CD4-positive, alpha-beta memory T cell (primary cell): ENCODE measurements around the gene PAQR5. TPM values are rescaled to one million over a fixed set of nuclear protein-coding genes. Genes with fewer than 3 reads are reported as not detected.

Experiments used
- CTCF ChIA-PET: fragments of 350-600 bp; sonication (Branson Sonifier 250); formaldehyde crosslinking; loops from one replicate; lab custom pipeline; 2021; ENCODE audit warnings: inconsistent platforms; ENCODE audit not compliant: partially characterized antibody; lab: Charles Lee
- POLR2A ChIA-PET: fragments of 350-600 bp; sonication (Branson Sonifier 250); formaldehyde crosslinking; loops from one replicate; lab custom pipeline; 2021; ENCODE audit not compliant: partially characterized antibody; lab: Charles Lee
- DNase-seq, 5 donors: peaks; one replicate each; pipeline versions ENCODE4 v3.0.0 to v3.0.0-alpha.2; 2020 to 2022; ENCODE audit warnings: mixed read lengths in 1 of 5
- H3K27ac ChIP-seq: one replicate; pipeline ENCODE4 v1.7.0; 2013; ENCODE audit warnings: low read depth, low read length
- H3K27me3 ChIP-seq: 2 replicates; pipeline ENCODE4 v1.7.0; 2013; ENCODE audit warnings: mild to moderate bottlenecking, low read length, moderate library complexity; ENCODE audit not compliant: insufficient read depth
- H3K36me3 ChIP-seq: 2 replicates; pipeline ENCODE4 v1.7.0; 2013; ENCODE audit warnings: mild to moderate bottlenecking, low read length, moderate library complexity; ENCODE audit not compliant: insufficient read depth
- H3K4me1 ChIP-seq: 2 replicates; pipeline ENCODE4 v1.7.0; 2013; ENCODE audit warnings: mild to moderate bottlenecking, low read length, moderate library complexity; ENCODE audit not compliant: insufficient read depth
- H3K4me3 ChIP-seq, 2 donors: one replicate each; pipeline ENCODE4 v1.7.0; 2013; ENCODE audit warnings: low read length in 2 of 2, mild to moderate bottlenecking in 1 of 2
- H3K9me3 ChIP-seq, 2 donors: one replicate each; pipeline ENCODE4 v1.7.0; 2013; ENCODE audit warnings: low read length in 2 of 2, control low read depth in 1 of 2; ENCODE audit not compliant: control insufficient read depth in 1 of 2
- H3K27ac Mint-ChIP-seq, 7 donors: one replicate each; pipeline ENCODE4 v1.8.0; 2020 to 2021; ENCODE audit warnings: mixed read lengths in 7 of 7, mild to moderate bottlenecking in 6 of 7, inconsistent platforms in 3 of 7, moderate library complexity in 3 of 7
- H3K27me3 Mint-ChIP-seq, 2 donors: one replicate each; pipeline ENCODE4 v1.8.0; 2020 to 2021; ENCODE audit warnings: mixed read lengths in 2 of 2
- H3K36me3 Mint-ChIP-seq, 2 donors: one replicate each; pipeline ENCODE4 v1.8.0; 2020 to 2021; ENCODE audit warnings: mixed read lengths in 2 of 2, inconsistent platforms in 1 of 2, mild to moderate bottlenecking in 1 of 2
- H3K4me1 Mint-ChIP-seq, 4 donors: one replicate each; pipeline ENCODE4 v1.8.0; 2020 to 2021; ENCODE audit warnings: mixed read lengths in 4 of 4, mild to moderate bottlenecking in 1 of 4
- H3K4me3 Mint-ChIP-seq, 8 donors: one replicate each; pipeline ENCODE4 v1.8.0; 2020 to 2021; ENCODE audit warnings: mixed read lengths in 8 of 8, mild to moderate bottlenecking in 7 of 8, moderate library complexity in 6 of 8, inconsistent platforms in 3 of 8
- H3K9me3 Mint-ChIP-seq, 8 donors: one replicate each; pipeline ENCODE4 v1.8.0; 2020 to 2021; ENCODE audit warnings: mixed read lengths in 8 of 8, mild to moderate bottlenecking in 5 of 8, inconsistent platforms in 3 of 8, moderate library complexity in 1 of 8
- intact Hi-C: fragments of 100-400 bp; cut with micrococcal nuclease; formaldehyde crosslinking; loops from one replicate; pipeline ENCODE4 v1.15.1; 2023
- polyA plus RNA-seq, 2 donors: library from polyadenylated mRNA; unstranded; fragments of 300-500 nt; fragmentation: Illumina TruSeq; gene quantifications; one replicate each; pipeline ENCODE4 v1.2.3, GENCODE V29; 2021
- total RNA-seq, 2 experiments: library from RNA; stranded (reverse); gene quantifications; one replicate each; pipeline ENCODE4 v1.2.3, GENCODE V29; 2021

Gene PAQR5
- total and polyA plus RNA-seq, 4 experiments from 2014 or later, result 0.20 TPM; not detected in 3

- Mint-ChIP-seq H3K27me3 (peaks cover 9 to 12% of the 10 kb centered on the region in 2 donors), H3K36me3 (no peaks in the 10 kb centered on the region), H3K9me3 (no peaks in the 10 kb centered on the region), H3K4me1 (peaks cover 0 to 8% (median 4%) of the 10 kb centered on the region in 4 donors), H3K4me3 (no peak overlapping the region), H3K27ac (no peak overlapping the region)
- DNase-seq, result no peak
- Histone ChIP-seq H3K27ac (no peak overlapping the region), H3K9me3 (no peaks in the 10 kb centered on the region), H3K4me3 (no peak overlapping the region), H3K36me3 (no peaks in the 10 kb centered on the region), H3K4me1 (no peaks in the 10 kb centered on the region), H3K27me3 (no peaks in the 10 kb centered on the region)
- intact Hi-C loops, result no loop called here
- ChIA-PET POLR2A (no interaction called here), CTCF (no interaction called here)
Measured at GRCh38 chr15:69318033-69318432, 19.3 kb downstream of the PAQR5 start.

GRCh38 chr15:69319384-69320375 lies 21.0 kb downstream of the PAQR5 start:
- H3K27me3 ChIP-seq, result no peaks in the 10 kb centered on the region
- ChIA-PET POLR2A (no interaction called here), CTCF (interaction anchor here (0.6 kb wide), 1 partner anchor 432 kb away, joined by 3 read pairs; no protein-coding TSS in a partner anchor)
- intact Hi-C loops, result no loop called here
- Mint-ChIP-seq H3K4me1 (peaks cover 0 to 8% (median 4%) of the 10 kb centered on the region in 4 donors), H3K27ac (no peak overlapping the region), H3K9me3 (no peaks in the 10 kb centered on the region), H3K36me3 (no peaks in the 10 kb centered on the region), H3K4me3 (no peak overlapping the region), H3K27me3 (peaks cover 13 to 14% of the 10 kb centered on the region in 2 donors)
- no peak for DNase-seq
- no peak overlapping the region for H3K27ac ChIP-seq
- no peaks in the 10 kb centered on the region for H3K36me3 ChIP-seq
- no peaks in the 10 kb centered on the region for H3K4me1 ChIP-seq
- no peaks in the 10 kb centered on the region for H3K9me3 ChIP-seq
- no peak overlapping the region for H3K4me3 ChIP-seq

- no peak overlapping the region for H3K27ac ChIP-seq
- Mint-ChIP-seq H3K36me3 (no peaks in the 10 kb centered on the region), H3K27ac (peak overlapping the region in 1 of 7 donors; percentile 39), H3K4me3 (peak overlapping the region in 1 of 8 donors; percentile 37), H3K27me3 (peaks cover 13 to 22% of the 10 kb centered on the region in 2 donors), H3K4me1 (peaks cover 0 to 8% (median 4%) of the 10 kb centered on the region in 4 donors), H3K9me3 (no peaks in the 10 kb centered on the region)
- ChIA-PET CTCF (no interaction called here), POLR2A (no interaction called here)
- DNase-seq, result no peak
- H3K27me3 ChIP-seq, result no peaks in the 10 kb centered on the region
- H3K9me3 ChIP-seq, result no peaks in the 10 kb centered on the region
- H3K4me3 ChIP-seq, result no peak overlapping the region
- no peaks in the 10 kb centered on the region for H3K4me1 ChIP-seq
- intact Hi-C loops, result no loop called here
- no peaks in the 10 kb centered on the region for H3K36me3 ChIP-seq
Measured at GRCh38 chr15:69320977-69321554, 22.4 kb downstream of the PAQR5 start.

DNA sequence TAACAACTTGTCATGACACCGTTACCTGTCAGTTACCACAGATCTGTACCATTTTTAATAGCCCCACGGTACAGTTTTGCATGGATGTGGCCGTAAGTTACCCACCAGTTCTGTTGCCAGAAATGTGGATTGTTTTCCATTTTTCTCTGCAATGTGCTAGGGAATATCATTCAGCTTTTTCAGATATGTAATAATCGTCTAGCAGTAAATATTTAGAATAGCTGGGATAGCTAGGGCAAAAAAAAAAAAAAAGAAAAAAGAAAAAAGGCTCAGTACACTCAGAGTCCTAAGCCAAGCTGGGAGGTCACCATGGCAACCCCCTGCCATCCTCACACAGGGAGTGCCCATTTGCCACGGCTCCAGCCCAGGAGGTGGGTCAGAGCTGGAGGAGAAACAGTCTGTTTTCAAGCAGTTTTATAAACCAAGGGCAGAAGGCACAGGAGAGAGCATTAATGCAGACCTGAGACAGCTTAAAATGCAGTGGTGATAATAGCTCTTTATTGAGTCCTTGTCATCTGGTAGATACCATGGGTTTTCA lies 25.2 kb downstream of the PAQR5 start:
- intact Hi-C loops, result no loop called here
- ChIA-PET CTCF (no interaction called here), POLR2A (no interaction called here)
- no peak overlapping the region for H3K27ac Mint-ChIP-seq
- no peak for DNase-seq
- H3K4me1 Mint-ChIP-seq, result peaks cover 0 to 8% (median 5%) of the 10 kb centered on the region in 4 donors
- no peaks in the 10 kb centered on the region for H3K36me3 ChIP-seq
- no peaks in the 10 kb centered on the region for H3K4me1 ChIP-seq
- H3K27ac ChIP-seq, result no peak overlapping the region
- H3K27me3 Mint-ChIP-seq, result peaks cover 7 to 20% of the 10 kb centered on the region in 2 donors
- H3K4me3 Mint-ChIP-seq, result no peak overlapping the region
- H3K27me3 ChIP-seq, result no peaks in the 10 kb centered on the region
- H3K9me3 Mint-ChIP-seq, result no peaks in the 10 kb centered on the region
- H3K9me3 ChIP-seq, result no peaks in the 10 kb centered on the region
- no peaks in the 10 kb centered on the region for H3K36me3 Mint-ChIP-seq
- H3K4me3 ChIP-seq, result no peak overlapping the region

DNA sequence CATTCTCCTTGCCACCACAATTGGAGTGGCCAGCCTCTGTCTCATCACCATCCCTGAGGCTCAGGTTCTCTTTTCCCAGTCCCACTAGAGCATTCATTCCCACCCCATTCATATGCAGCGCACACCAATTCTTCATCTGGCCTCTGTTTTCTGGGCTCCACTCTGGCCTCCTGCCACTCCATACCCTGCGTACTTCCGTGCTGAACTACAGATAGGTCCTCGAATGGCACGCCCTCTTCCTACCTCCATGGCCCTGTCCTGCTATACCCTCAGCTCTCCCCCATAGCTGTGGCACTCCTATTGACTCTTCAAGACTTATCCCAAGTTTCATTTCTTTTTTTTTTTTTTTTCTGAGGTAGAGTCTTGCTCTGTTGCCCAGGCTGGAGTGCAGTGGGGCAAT lies 25.9 kb downstream of the PAQR5 start:
- POLR2A ChIA-PET, result no interaction called here
- Mint-ChIP-seq H3K4me1 (peaks cover 0 to 8% (median 5%) of the 10 kb centered on the region in 4 donors), H3K4me3 (no peak overlapping the region), H3K36me3 (no peaks in the 10 kb centered on the region), H3K9me3 (no peaks in the 10 kb centered on the region), H3K27me3 (peaks cover 7 to 22% of the 10 kb centered on the region in 2 donors), H3K27ac (no peak overlapping the region)
- Histone ChIP-seq H3K36me3 (no peaks in the 10 kb centered on the region), H3K27me3 (no peaks in the 10 kb centered on the region), H3K4me1 (no peaks in the 10 kb centered on the region), H3K4me3 (no peak overlapping the region), H3K9me3 (no peaks in the 10 kb centered on the region), H3K27ac (no peak overlapping the region)
- CTCF ChIA-PET, result no interaction called here
- no peak for DNase-seq
- intact Hi-C loops, result no loop called here

DNA sequence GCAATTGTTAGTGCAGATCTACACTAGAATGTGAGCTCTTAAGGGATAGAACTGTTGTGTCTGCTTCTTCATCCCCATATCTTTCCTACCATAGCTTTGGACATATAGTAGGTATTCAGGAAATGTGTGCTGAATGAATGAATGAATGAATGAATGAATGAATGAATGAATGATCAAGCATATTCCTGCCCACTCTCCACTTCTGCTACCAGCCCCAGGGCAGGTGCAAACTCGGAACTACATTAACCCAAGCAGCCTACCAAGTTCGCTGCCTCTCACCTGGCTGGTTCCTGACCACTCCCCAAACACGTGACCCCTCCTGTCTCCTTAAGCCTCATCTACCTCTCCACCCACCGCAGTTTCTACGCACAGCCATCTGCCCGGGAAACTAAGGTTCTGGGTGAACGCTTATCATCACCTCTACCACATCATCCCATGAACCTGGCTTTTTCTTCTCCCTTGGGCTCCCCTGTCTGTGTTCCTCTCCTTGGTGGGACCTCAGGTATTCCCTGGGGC lies 26.8 kb downstream of the PAQR5 start:
- CTCF ChIA-PET, result no interaction called here
- intact Hi-C loops, result no loop called here

GRCh38 chr15:69328080-69328479 lies 29.4 kb downstream of the PAQR5 start:
- Mint-ChIP-seq H3K4me3 (no peak overlapping the region), H3K9me3 (no peaks in the 10 kb centered on the region), H3K27me3 (peaks cover 6 to 23% of the 10 kb centered on the region in 2 donors), H3K27ac (no peak overlapping the region), H3K4me1 (peaks cover 0 to 2% (median 0%) of the 10 kb centered on the region in 4 donors), H3K36me3 (no peaks in the 10 kb centered on the region)
- Histone ChIP-seq H3K27me3 (no peaks in the 10 kb centered on the region), H3K4me3 (no peak overlapping the region), H3K4me1 (no peaks in the 10 kb centered on the region), H3K27ac (no peak overlapping the region), H3K36me3 (no peaks in the 10 kb centered on the region), H3K9me3 (no peaks in the 10 kb centered on the region)
- no peak for DNase-seq
- POLR2A ChIA-PET, result no interaction called here
- intact Hi-C loops, result no loop called here
- CTCF ChIA-PET, result no interaction called here

More for the DNA sequence above, 26.8 kb downstream of the PAQR5 start:
- H3K36me3 ChIP-seq, result no peaks in the 10 kb centered on the region
- POLR2A ChIA-PET, result no interaction called here
- Mint-ChIP-seq H3K27ac (no peak overlapping the region), H3K4me1 (peaks cover 0 to 8% (median 4%) of the 10 kb centered on the region in 4 donors), H3K9me3 (no peaks in the 10 kb centered on the region), H3K36me3 (no peaks in the 10 kb centered on the region), H3K4me3 (no peak overlapping the region), H3K27me3 (peaks cover 7 to 22% of the 10 kb centered on the region in 2 donors)
- H3K27me3 ChIP-seq, result no peaks in the 10 kb centered on the region
- H3K27ac ChIP-seq, result no peak overlapping the region
- DNase-seq, result no peak
- H3K9me3 ChIP-seq, result no peaks in the 10 kb centered on the region
- H3K4me1 ChIP-seq, result no peaks in the 10 kb centered on the region
- no peak overlapping the region for H3K4me3 ChIP-seq
